SH-SY5Y (cell line): Measurements from ENCODE around the gene GIMAP8.

Experiments used
- GATA2 ChIP-seq: IDR thresholded peaks from 2 replicates; pipeline ENCODE4 v1.6.1; 2011; ENCODE audit warnings: mild to moderate bottlenecking, low read depth, low read length
- GATA3 ChIP-seq: IDR thresholded peaks from 2 replicates; pipeline ENCODE4 v1.6.1; 2011; ENCODE audit warnings: low read depth, mild to moderate bottlenecking, low read length, moderate library complexity

DNA sequence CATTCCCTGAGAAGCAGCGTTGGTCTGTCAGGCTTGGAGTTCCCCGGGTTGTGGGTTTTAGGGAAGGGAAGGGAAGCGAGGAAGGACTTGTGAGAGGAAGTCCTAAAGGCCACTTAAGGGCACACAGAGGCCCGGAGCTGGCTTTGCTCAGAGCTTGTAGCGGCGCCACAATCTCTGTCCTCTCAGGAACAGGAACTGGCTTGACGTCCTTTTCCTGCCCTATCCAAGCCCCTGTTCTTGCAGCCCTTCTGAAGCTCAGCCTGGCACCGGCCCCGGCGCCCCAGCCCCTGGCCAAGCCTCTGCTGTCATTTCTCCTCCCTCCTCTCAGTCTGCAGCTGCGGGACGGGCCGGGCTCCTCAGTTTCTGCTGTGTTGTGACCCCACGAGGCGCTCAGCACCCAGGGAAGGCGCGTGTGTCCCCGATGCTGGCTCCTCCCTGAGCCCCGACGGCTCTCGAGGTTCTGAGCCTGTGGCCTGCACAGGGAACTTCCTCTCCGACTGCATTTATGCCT is at the start of gene GIMAP8:
- no peak for TF ChIP-seq GATA2
- no peak for TF ChIP-seq GATA3
